Stimulated activated CD4-positive, alpha-beta T cell treated with anti-CD3 and anti-CD28 coated beads, Interleukin-12 subunit alpha, Interleukin-12 subunit beta, amount 100 ng/mL, for 24 hours (primary cell): ENCODE data around the gene ZNF771.

Experiments
- DNase-seq, 2 experiments: peaks; one replicate each; pipeline ENCODE4 v3.0.0-alpha.2; 2020; ENCODE audit warnings: low read depth in 2 of 2

The ZNF771 gene

DNA sequence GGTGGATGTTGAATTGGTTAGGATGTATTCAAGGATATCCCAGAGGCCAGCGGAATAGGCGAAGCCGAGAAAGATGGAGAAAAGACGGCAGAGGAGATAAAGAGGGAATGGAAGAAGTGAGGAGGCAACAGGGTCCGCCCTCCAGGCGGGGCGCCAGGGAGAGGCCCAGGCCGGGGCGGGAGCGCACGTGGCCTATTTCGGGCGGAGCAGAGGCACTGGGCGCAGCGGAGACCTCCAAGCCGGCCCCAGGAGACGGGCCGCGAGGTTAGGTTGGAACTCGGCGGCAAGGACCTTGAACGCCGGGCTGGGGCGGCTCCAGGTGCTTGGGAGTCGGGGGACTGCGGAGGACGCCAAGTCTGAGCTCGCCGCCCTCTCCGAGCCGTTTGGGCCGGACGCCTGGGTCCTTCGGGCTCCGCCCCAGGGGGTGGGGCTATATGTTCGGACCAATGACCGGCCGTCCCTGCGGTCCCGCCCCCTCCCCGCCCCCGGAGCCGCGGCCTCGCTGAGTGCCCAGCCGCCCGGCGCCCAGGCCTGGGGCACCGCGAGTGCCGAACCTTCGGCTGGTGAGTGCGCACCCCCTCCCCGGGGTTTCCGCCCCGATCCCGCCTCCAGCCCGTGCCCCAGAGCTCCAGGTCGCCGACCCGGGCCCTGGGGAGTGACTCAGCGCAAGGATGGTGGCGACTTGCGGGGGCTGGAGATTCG lies at the start of gene ZNF771:
ZNF771 (plus strand) TSS at position 505 of the 702 bp plus-strand sequence. CDS start 448 bp downstream, outside the sequence.
- peak; percentile 83 to 96 for DNase-seq

DNA sequence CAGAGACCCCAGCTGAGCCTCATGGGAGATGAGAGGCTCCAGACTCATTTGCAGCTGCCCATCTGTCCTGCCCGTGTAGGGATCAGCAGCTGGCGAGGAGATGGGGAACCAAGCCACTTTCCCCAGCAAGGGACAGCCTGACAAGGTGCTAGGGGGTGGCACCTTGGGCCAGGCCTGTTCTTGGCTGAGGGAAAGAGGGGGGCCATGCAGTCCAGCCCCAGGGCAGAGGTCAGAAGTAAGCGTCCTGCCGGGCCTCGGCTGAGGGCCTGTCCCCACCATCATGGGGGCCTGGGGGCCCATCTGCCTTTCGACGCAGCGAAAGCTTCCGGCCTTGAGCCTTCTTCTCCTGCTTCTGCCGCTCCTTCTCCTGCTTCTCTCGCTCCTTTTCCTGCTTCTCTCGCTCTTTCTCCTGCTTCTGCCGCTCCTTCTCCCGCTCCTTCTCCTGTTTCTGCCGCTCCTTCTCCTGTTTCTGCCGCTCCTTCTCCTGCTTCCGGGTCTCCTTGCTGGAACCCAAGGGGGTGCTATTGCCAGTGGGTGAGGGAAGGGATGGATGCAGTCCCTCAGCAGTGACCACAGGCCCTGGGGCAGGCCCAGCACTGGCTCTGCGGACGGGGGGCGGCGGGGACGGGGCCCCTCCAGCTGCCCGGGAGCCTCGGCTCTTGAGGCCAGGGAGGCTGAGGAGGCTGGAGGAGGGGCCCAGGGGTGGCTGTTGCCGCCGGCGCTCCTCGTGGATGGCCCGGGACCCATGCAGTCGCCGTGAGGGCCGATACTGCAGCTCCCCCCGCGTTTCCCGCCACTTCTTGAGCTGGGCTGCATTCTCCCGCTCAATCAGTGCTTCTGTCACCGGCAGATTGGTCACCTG lies 49.5 kb upstream of the ZNF771 start:
- DNase-seq: no peak

DNA sequence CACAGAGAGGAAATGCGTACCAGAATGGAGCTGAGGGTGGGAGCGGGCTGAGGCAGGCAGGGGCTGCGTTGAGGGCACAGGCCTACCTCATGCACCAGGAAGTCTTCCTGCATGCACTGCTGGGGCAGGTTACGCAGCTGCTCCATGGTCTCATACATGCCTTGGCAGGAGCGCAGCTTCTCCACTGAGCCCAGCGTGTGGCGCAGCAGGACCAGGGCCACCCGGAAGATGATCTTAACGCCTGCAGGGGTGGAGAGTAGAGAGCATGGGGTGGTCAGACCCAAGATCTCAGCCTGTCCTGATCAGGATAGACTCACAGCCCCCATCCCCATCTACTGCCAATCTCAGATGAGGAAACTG lies 48.8 kb upstream of the ZNF771 start:
- no peak for DNase-seq

DNA sequence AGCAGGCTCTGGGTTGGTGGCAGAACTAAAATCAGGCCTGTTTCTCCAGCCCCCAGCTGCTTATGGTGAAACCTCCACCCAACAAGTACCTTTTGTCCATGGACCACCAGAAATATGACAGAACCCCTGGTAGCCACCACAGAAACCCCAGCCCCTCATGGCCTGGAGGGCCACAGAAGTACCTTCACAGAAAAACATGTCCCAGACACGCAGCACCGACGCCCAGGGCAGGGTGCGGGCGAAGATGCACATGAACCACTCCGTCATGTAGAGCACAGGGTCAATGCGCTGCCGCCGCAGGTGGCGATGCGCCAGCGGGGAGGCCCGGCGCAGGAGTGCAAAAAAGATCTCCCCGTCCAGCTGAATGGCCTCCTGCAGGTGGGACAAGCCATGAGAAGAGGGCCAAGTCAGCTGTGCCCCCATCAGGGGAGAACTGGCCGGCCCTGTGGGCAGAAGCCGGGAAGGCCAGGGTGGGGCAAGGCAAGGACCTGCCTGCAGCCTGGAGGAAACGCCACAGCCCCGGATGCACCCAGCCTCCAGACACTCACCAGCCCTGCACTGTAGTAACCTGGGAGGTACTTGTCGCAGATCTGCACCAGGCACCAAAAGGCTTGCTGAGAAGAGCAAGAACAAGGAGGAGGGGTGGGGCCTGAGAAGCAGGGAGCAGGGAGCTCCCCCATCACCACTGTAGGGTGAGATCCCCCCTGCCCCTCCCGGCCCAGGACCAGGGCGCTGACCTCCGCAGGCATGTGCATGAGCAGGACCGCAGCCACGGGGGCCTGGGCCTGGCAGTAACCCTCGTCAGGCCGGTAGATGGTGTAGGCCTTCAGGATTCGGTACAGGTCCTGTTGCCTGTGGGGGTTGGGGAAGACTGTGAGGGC lies 48.2 kb upstream of the ZNF771 start:
- DNase-seq: no peak

DNA sequence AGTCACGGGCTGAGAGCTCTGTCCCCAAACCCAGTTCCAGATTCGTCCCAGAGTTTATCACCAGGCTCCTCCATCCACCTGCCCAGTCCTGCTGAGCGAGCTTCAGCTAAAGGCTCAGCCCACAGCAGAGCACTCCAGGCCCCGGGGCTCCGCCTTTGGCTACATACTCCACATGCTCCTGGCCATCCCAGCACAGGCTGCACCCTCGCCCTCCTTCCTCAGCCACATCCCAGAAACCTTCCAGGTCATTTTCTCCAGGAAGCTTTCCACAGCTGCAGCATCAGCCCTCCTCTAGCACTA lies 47.6 kb upstream of the ZNF771 start:
- no peak for DNase-seq

DNA sequence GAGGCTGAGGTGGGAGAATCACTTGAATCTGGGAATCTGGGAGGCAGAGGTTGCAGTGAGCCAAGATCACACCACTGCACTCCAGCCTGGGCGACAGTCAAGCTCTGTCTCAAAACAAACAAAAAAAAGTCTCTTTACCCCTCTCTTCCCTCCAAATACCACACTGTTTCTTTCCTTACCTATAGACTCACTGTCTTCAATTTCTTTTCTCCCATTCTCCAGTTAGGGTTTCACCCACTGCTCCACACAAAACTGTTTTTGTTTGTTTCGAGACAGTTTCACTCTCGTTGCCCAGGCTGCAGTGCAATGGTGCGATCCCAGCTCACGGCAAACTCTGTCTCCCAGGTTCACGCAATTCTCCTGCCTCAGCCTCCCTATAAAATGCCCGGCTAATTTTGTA lies 46.2 kb upstream of the ZNF771 start:
- no peak for DNase-seq

DNA sequence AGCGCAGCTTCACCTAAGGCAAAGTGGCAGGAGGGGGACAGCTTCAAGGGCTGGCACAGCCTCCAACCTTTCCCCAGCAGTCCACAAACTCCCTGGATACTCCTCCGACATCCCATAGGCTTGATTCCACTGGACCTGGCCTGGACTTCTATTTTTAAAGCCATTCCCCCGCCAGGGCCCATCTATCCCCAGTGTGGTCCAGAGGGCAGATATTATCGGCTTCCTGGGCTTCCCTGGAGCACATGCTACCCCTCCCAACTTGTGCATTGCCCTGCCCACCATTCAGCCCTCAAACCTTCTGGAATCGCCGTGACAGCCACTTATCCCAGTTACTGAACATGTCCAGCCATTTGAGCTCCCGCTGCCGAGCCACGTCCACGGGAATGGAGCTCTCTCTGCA lies 42.2 kb upstream of the ZNF771 start:
- DNase-seq: no peak

DNA sequence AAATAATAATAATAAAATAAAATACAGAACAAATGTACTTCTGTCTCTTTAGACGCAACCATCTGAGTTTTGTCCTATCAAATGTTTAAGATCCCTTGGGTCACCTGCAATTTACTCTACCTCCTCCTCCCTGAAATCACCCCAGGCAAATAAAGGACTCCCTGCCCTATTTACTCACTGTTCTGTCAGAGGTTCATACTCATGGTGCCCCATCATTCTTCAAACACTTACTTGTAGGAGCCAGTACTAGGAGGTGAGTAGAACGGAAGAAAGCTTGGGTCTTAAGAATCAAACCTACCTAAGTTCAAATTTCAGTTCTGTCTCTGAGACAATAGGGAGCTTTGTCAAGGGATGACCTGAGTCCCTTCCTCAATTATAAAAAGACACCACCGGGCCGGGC lies 40.9 kb upstream of the ZNF771 start:
- DNase-seq: no peak

DNA sequence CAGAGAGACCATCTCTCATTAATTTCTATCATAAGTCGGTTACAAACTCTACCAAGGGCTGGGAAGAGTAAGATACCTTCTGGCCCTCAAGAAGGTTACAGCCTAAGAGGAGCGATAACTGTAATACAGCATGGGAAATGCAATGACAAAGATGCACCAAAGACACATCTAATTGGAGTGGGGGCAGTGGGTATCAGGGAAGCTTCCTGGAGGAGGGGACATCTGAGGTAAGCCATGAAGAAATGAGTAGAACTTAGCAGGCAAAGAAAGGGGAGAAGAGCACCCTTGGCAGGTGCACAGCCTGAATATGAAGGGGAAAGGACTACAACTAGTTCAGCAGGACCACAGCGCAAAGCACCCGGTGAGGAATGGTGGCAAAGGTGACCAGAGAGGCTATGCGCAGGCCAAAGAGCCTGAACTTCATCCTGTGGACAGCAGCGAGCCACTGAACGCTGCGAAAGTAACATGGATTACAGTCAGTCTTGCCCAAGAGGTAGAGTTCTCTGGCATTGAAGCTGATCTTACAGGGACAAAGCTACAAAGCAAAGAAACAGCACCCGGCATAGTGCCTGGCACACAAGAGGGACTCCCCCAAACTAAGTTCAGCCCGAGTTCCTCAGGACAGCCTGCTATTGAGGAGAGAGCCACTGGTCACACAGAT lies 39.9 kb upstream of the ZNF771 start:
- no peak for DNase-seq

DNA sequence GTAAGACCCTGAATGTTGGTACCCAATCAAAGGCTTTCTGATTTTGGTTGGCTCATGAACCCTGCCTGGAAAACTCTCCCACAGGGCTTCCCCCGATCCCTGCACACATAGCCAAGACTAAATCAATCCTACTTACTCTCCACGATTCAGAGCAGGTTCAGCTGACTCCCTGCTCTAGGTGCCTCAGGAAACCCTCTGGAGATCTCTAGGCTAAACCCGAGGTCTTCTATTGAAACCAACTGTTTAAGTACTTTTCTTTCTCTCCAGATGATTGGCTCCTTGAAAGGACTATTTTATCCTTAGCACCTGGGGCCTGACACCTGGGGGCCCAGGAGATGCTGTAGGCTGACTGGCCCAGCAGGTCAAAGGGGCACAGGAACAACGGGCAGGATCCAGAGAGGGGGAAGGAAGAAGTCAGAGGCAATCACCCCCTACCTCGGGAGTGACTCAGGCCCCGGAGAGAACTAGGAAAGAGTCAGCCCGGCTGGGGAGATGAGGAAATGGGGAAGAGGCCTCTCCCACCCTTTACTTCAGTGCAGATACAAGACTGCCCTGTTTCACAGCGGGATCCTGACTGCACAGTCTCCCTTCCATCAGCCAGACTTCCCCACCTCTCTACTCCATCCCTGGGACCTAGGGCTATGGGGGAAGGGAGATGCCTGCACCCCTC lies 39.1 kb upstream of the ZNF771 start:
- DNase-seq: no peak

DNA sequence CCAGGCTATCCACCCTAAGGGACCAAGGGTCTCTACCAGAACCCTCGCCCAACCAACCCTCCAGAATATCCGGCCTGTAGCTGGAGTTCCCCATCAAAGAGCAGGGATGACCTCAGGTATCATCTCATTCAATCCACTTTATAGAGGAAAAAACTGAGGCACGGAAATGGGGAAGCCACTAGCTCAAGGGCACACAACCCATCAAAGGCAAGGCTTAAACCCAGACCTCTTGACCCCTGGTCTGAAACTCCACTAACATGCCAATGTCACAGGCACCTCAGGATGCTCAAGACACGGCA lies 38.7 kb upstream of the ZNF771 start:
- DNase-seq: no peak

DNA sequence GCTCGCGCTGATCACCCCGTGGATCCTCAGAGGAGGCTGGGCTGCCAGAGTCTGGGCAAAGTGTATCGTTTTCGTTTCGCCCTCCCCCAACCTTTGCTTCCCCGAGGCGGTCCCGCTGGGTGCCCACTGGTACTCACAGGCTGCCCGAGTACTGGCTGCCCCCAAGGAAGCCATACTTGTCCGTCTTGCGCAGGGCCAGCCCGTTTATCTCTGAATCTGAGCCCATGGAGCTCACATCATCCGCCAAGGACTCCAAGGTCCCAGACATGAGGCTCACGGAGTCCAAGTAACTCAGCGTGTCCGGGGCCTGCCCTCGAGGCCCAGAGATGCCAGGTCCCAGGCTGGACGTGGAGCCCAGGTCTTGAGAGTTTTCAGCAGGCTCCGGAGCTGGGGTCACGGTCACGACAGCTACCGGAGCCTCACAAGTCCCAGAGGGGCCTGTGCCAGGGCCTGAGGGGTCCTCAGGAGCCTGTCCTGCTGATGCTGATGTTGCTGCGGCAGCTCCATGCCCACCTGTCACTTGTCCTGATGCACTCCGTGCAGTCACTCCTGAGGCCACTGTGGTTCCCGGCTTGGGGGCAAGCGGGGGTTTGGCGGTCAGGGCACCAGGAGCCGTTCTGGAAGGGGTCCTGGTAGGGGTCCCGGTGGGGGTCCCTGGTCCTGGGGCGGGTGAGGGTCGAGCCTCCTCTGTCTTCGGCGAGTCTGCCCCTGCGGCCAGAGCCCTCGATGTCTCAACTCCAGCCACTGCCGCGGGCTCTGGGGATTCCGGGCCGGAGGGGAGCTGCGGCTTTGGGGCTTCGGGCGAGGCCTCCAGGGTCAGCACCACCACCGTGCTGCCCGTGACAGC lies 38.1 kb upstream of the ZNF771 start:
- no peak for DNase-seq

DNA sequence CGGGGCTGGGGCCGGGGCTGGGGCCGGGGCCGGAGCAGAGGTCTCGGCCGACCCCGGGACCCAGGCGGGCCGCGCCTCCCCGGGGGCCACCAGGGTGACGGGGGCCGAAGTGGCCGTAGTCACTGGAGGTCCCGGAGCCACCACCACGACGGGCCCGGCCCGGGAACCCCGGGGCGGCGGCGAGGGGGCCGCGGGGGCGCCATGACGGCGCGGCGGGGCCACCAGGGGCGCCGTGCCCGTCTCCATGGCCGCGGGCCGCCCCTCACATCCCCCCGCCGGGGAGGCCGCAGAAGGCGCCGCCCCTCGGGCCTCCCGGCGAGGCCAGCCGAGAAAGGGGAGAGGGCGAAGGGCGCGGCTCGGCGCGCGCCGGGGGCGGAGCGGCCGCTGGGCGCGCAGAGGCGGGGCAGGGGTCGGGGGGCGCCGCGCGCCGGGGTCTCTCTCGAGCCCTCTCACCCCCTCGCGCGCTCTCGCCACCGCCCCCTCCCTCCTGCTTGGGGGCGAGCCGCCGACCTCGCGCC lies 37.4 kb upstream of the ZNF771 start:
- DNase-seq: no peak

DNA sequence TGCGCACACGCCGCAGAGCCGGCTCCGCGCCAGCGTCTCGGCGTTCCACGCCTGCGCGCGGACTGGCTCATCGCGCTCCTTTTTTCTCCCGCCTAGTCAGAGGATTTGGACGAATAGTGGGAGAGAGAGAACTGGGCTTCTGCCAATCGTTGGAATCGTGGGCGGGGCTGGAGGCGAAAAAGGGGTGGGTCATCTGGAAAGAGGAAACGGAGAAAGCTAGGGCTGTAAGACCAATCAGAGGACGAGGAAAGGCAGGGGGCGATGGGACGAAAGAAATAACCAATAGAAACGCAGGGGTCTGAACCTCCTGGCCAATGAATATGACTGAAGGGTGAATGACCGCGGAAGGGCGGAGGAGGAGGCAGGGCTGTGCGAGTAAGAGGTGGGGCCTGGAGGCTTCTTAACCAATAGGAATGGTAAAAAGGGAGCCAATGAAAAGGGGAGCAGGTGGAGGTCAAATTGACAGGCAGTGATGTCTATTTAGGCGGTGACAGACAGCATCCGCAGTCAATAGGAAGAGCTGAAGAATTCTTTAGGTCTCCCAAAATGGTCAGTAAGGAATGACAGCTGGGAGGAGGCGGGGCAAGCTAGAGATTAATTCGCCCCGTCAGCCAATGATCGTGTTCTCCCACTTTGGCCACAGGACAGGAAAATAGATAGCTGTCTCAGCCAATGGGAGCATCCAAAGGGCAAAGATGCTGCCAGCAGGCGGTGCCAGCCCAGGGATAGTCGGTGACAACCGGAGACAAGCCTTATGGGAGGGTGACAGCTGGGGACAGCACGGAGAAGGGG lies 36.8 kb upstream of the ZNF771 start, which contains the start of gene TBC1D10B:
TBC1D10B (minus strand) TSS at position 39 of the 792 bp plus-strand sequence. CDS start 311 bp downstream, outside the sequence.
- peak; percentile 99 for DNase-seq

DNA sequence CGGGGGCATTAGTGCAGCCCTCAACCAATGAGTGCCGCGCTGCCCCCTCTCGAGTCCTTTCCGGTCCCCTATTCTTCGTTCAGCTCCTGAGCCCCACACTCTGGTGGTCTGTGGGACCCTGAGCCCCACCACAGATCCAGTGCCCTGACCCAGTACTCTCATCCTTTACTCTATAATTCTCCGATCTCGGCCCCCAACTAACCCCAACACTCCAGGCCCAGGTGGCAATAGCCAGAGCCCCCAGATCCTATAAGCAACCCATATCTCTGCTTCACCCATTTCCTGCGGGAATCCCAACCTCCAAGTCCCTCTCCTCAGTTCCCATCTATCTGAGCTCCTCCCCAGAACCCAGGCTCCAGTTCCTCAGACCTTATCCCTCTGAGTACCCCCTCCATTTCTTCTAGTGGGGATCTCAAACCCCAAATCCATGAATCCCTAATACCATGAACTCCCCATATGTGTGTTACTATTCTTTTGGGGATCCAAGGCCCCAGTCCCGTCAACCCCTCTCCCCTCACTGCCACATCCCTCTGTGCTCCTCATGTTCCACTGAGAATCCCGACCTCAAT lies 36.1 kb upstream of the ZNF771 start:
- DNase-seq: no peak

DNA sequence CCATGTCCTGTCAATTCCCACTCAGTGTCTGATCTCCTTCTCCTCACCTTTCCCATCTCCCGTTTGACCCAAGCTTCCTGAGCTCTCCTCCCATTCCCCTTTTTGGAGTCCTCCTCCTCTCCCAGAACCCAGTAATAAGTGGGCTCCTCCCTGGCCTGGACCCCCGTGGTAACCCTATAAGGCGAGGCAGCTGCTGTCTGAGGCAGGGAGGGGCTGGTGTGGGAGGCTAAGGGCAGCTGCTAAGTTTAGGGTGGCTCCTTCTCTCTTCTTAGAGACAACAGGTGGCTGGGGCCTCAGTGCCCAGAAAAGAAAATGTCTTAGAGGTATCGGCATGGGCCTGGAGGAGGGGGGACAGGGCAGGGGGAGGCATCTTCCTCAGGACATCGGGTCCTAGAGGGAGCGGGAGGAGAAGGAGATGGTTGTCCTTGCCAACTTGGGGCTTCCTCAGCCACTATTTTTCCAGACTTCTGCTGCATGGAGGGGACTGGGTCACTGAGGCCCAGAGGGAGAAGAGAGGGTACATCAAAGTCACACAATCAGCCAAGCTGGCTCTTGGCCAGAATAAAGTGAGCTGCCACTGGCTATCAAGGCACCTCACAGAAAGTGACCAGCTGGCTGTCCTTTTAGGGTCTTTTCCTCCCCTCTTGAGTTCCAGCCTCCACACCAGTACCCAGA lies 35.2 kb upstream of the ZNF771 start:
- DNase-seq: no peak

DNA sequence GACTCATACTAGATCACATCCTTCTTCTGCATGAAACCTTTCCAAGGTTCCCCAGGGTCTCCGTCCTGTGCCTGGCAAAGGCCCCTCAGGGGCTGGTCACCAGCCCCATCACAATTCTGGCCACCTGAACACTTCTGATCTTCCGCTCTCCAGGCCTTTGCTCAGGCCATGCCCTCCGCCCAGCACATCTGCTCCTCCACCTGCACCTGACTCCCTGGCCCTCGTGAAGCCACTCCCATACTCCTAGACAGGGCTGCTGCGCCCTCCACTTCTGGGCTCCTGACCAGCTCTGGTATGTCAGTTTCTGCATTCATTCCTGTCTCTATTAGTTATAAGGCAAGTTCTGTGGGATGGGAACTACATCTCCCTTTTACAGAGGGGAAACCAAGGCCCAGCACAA lies 34.7 kb upstream of the ZNF771 start:
- no peak for DNase-seq

DNA sequence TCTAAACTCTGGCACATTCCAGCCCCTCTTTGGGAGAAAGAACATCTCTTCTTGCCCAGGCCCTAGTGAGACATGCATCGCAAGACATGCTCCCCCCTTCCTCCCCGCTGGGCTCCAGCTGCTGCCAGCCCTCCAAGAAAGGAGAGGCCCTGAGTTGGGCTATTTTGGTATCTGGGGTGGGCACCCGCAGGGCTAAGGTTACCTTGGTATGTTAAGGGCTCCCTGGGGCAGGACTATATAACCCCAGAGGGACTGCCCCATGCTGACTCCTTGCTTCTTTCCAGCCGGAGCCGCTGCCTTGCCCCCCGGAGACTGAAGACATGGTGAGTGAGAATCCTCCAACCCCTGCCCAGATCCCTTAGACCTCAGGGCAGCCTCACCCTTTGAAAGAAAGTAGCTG lies 32.9 kb upstream of the ZNF771 start, which contains the start of gene MYL11:
MYL11 (plus strand) TSS at position 265 of the 400 bp plus-strand sequence; CDS start at position 321, 56 bp downstream.
- DNase-seq: no peak
